ENCODE results near the gene MFAP1.
"Not testable (repeated sequence)": the region's sequence is repeated elsewhere in the genome, so short reads cannot be mapped to it uniquely, and the experiment has no call there.

The MFAP1 gene

GRCh38 chr15:43824302-43825246, at the start of gene MFAP1:
MFAP1 (minus strand) TSS chr15:43824690; CDS start chr15:43824569, 121 bp downstream.
- peak; percentile 97 to 99 for DNase-seq

- no peak for DNase-seq
These were observed 49.2 kb upstream of the MFAP1 start for GRCh38 chr15:43873651-43874050.

GRCh38 chr15:43872416-43873020, 48.0 kb upstream of the MFAP1 start:
- peak; percentile 21 to 76 for DNase-seq

- no peak for DNase-seq
These were observed 47.3 kb upstream of the MFAP1 start for GRCh38 chr15:43871835-43872234.

GRCh38 chr15:43868406-43868805, 43.9 kb upstream of the MFAP1 start:
- peak in 1 of 2 experiments; percentile 19 for DNase-seq

- no peak for DNase-seq
These were observed 42.6 kb upstream of the MFAP1 start for GRCh38 chr15:43867096-43867495.

- not testable (repeated sequence) for DNase-seq
These were observed 42.1 kb upstream of the MFAP1 start for GRCh38 chr15:43866636-43867035.

GRCh38 chr15:43859546-43859945, 35.1 kb upstream of the MFAP1 start:
- DNase-seq = no peak

GRCh38 chr15:43854801-43855200, 30.3 kb upstream of the MFAP1 start:
- no peak for DNase-seq

GRCh38 chr15:43852607-43853006, 28.1 kb upstream of the MFAP1 start:
- DNase-seq = no peak

- no peak for DNase-seq
These were observed 26.8 kb upstream of the MFAP1 start for GRCh38 chr15:43851251-43851650.

GRCh38 chr15:43845421-43845820, 20.9 kb upstream of the MFAP1 start:
- no peak for DNase-seq

- DNase-seq = not testable (repeated sequence)
These were observed 8.0 kb upstream of the MFAP1 start for GRCh38 chr15:43832485-43832884.

- not testable (repeated sequence) for DNase-seq
These were observed 7.1 kb upstream of the MFAP1 start for GRCh38 chr15:43831519-43832052.

- DNase-seq = not testable (repeated sequence)
These were observed 6.3 kb upstream of the MFAP1 start for GRCh38 chr15:43830691-43831275.

- not testable (repeated sequence) for DNase-seq
These were observed 5.6 kb upstream of the MFAP1 start for GRCh38 chr15:43829951-43830540.

- DNase-seq = peak in 1 of 2 experiments; percentile 8
These were observed 3.7 kb upstream of the MFAP1 start for GRCh38 chr15:43828061-43828657.

GRCh38 chr15:43826508-43827341, 2.2 kb upstream of the MFAP1 start, which contains the start of gene WDR76:
WDR76 (plus strand) TSS chr15:43827002; CDS start chr15:43827033, 31 bp downstream.
- peak; percentile 87 to 90 for DNase-seq

GRCh38 chr15:43826029-43826507, 1.6 kb upstream of the MFAP1 start:
- no peak for DNase-seq

GRCh38 chr15:43825305-43825704, 815 bp upstream of the MFAP1 start:
- not testable (repeated sequence) for DNase-seq

- no peak for DNase-seq
These were observed 3.0 kb downstream of the MFAP1 start for GRCh38 chr15:43821505-43821904.

Measured in NCI-H524 (cell line).